B cell (primary cell): ENCODE results near the gene MBNL1.

Experiments used
- CTCF ChIP-seq: fragments of 200-600 bp; IDR thresholded peaks from one replicate; pipeline ENCODE4 v1.8.0; 2022; ENCODE audit warnings: antibody characterized with exemption, mild to moderate bottlenecking
- EZH2 ChIP-seq: IDR thresholded peaks from 2 replicates; pipeline ENCODE4 v1.6.1; 2012; ENCODE audit warnings: borderline replicate concordance, low read depth, mild to moderate bottlenecking, moderate library complexity, low read length; ENCODE audit not compliant: insufficient read depth, poor library complexity, severe bottlenecking

- TF ChIP-seq CTCF = no peak
- no peak for TF ChIP-seq EZH2
These were observed 189.0 kb downstream of the MBNL1 start for GRCh38 chr3:152457500-152458375.
